AG04449 (cell line): Measurements from ENCODE around the gene RPS6KL1.

Experiments
- CTCF ChIA-PET: fragments of 350-600 bp; formaldehyde crosslinking; extraction: SDS; loops from one replicate; lab custom pipeline; 2021; ENCODE audit warnings: antibody characterized with exemption; lab: Yijun Ruan, JAX
- POLR2A ChIA-PET: fragments of 400-600, 350-600 bp; formaldehyde crosslinking; extraction: SDS; loops from one replicate; lab custom pipeline; 2020; ENCODE audit warnings: antibody characterized with exemption, inconsistent platforms; lab: Yijun Ruan, JAX
- DNase-seq: peaks from one replicate; pipeline ENCODE4 v3.0.0-alpha.2; 2010; ENCODE audit warnings: low read depth, low spot score
- H3K4me3 ChIP-seq: 2 replicates; pipeline ENCODE4 v1.5.1; 2011; ENCODE audit warnings: low read depth, mild to moderate bottlenecking, control low read depth, low read length
- CTCF ChIP-seq: IDR thresholded peaks from one replicate; pipeline ENCODE4 v1.5.1; 2011; ENCODE audit warnings: mild to moderate bottlenecking, moderate library complexity, low read length, control low read depth, inconsistent platforms; ENCODE audit not compliant: insufficient read depth; ENCODE audit errors: missing control alignments

RPS6KL1 gene

DNA sequence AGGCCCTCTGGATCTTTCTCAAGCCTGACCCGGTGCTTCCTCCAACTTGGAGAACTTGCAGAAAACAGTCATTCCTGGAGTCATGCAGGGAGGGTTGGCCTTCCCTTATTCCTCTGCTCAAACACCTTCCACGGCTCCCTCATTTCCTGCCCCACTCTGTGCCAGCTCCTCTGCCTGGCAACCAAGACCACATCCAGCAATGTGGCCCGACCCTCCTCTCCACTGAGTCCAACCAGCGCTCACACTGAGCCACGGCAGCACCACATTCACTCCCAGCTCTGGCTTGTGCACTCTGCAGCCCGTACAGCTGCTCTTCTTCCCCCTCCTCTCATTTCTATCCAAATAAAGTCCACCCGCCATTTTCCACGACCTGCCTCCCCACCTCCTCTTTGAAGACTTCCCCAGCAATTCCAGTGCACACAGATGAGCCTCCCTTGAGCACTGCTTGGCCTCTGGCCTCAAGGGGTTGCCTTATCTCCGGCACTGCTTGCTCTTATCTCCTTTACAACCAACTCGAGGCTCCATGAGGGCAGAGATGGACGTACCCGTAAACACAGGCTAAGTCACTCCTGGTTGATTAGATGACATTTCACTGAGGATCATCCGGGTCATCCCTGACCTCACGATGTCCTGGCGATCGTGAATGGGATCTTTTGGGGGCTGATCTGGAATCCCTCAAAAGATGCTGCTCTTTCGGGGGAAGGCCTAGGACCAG is 27.0 kb upstream of the RPS6KL1 start:
- H3K4me3 ChIP-seq = no peak overlapping the region
- POLR2A ChIA-PET = no interaction called here
- TF ChIP-seq CTCF = no peak
- CTCF ChIA-PET = interaction anchor here (0.7 to 11.9 kb wide), 8 partner anchors 9 to 139 kb away, joined by 3 to 182 read pairs (median 16); partner anchors contain the start of gene ZC2HC1C
- DNase-seq = no peak

DNA sequence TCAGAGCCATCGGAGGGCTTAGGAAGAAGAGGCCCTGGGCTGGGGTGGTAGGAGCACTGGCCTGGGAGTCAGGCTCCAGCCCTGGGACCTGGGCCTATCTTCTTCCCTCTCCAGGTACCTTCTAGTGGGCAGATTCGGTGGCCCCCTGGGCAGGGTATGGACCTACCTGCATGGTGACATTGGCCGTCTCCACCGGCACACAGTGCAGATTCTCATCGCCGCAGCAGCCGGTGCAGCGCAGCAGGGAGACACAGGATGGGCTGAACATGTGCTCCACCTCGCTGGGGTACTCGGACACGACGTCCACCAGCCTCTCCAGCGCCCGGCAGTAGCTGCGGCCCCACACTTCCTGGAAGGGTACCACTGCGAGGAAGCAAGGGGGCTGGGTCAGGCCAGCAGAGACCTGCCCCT is 26.1 kb upstream of the RPS6KL1 start:
- CTCF ChIA-PET = interaction anchor here (0.7 to 11.9 kb wide), 11 partner anchors 8 to 140 kb away, joined by 3 to 182 read pairs (median 15); partner anchors contain the start of gene ZC2HC1C
- POLR2A ChIA-PET = no interaction called here
- TF ChIP-seq CTCF = no peak
- no peak for DNase-seq
- H3K4me3 ChIP-seq = no peak overlapping the region

DNA sequence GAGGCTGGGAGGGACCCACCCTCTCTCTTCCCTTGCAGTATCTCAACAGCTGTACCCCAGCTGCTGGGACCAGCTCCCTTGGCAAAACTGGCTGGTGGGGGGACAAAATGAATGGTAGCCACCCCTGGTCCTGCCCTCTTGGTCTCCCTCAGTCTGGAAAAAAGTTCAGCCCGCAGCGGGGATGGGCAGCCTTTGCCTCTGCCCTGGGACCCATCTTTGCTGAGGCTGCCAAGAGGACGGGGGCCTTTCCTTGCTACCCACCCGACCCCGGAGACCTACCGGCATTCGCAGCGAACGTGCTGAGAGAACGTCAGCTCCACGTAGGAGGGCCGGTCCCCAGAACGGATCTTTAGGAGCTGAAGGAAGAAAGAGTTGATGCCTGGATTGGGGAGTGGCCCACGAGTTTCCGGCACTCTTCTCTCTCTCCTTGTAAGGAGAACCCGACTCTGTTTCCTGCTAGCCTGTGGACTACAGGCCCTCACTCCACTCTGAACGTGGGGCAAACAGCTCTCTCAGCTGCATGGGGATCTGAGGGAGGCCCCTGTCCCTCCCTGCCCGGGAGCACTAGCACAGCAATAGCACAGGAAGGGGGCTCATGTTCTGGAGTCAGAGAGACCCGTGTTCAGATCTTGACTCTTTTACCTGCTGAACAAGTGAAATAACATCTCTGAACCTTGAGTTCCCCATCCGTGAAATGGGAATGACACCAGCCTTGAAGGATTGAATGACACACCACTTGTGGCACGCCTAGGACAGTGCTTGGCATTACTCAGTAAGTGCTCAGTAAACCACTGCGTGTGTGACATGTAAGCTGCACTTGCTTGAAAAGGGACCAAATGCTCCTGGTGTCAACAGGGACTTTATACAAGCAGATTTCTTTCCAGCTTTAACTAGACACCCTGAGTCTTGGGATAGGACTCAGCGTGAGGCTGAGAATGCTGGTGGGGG is 25.4 kb upstream of the RPS6KL1 start:
- TF ChIP-seq CTCF = no peak
- POLR2A ChIA-PET = no interaction called here
- CTCF ChIA-PET = interaction anchor here (0.6 to 11.9 kb wide), 15 partner anchors 10 to 140 kb away, joined by 3 to 182 read pairs (median 9); partner anchors contain the start of genes ACYP1, EIF2B2 and ZC2HC1C
- DNase-seq = no peak
- no peak overlapping the region for H3K4me3 ChIP-seq

GRCh38 chr14:74947353-74948227 is 24.5 kb upstream of the RPS6KL1 start:
- ChIA-PET POLR2A (no interaction called here), CTCF (interaction anchor here (0.6 to 11.9 kb wide), 25 partner anchors 6 to 146 kb away, joined by 3 to 182 read pairs (median 7); partner anchors contain the start of genes ACYP1, EIF2B2, PGF and ZC2HC1C)
- DNase-seq = no peak
- no peak overlapping the region for H3K4me3 ChIP-seq
- TF ChIP-seq CTCF = no peak

- ChIA-PET CTCF (interaction anchor here (0.8 to 11.9 kb wide), 27 partner anchors 7 to 153 kb away, joined by 3 to 182 read pairs (median 7); partner anchors contain the start of genes EIF2B2, PGF and ZC2HC1C), POLR2A (no interaction called here)
These were observed 23.7 kb upstream of the RPS6KL1 start for GRCh38 chr14:74946659-74947281.

More at GRCh38 chr14:74946659-74947281, 23.7 kb upstream of the RPS6KL1 start:
- no peak for TF ChIP-seq CTCF
- DNase-seq = no peak
- no peak overlapping the region for H3K4me3 ChIP-seq
